ENCODE measurements around the gene WDR54.

The WDR54 gene

GRCh38 chr2:74421221-74421870 lies at the start of gene WDR54, which contains the start of gene C2orf81:
TSS of gene WDR54 (plus strand) at chr2:74421730. CDS start at chr2:74422154, 424 bp downstream.
TSS of gene C2orf81 (minus strand) at chr2:74421619. CDS start at chr2:74421560, 59 bp downstream.
- in situ Hi-C loops (cut with MboI; ENCODE audit: low sequenced_read_pairs): no loop called here

GRCh38 chr2:74372674-74373073 lies 48.9 kb upstream of the WDR54 start:
- in situ Hi-C loops (cut with MboI; ENCODE audit: low sequenced_read_pairs): no loop called here

GRCh38 chr2:74373221-74373676 lies 48.3 kb upstream of the WDR54 start:
- in situ Hi-C loops (cut with MboI; ENCODE audit: low sequenced_read_pairs): no loop called here

GRCh38 chr2:74373985-74374384 lies 47.5 kb upstream of the WDR54 start:
- in situ Hi-C loops (cut with MboI; ENCODE audit: low sequenced_read_pairs): no loop called here

- in situ Hi-C loops (cut with MboI; ENCODE audit: low sequenced_read_pairs): no loop called here
Measured at GRCh38 chr2:74374509-74375205, 46.9 kb upstream of the WDR54 start.

GRCh38 chr2:74375838-74376237 lies 45.7 kb upstream of the WDR54 start:
- in situ Hi-C loops (cut with MboI; ENCODE audit: low sequenced_read_pairs): no loop called here

GRCh38 chr2:74378007-74378406 lies 43.5 kb upstream of the WDR54 start:
- in situ Hi-C loops (cut with MboI; ENCODE audit: low sequenced_read_pairs): no loop called here

- in situ Hi-C loops (cut with MboI; ENCODE audit: low sequenced_read_pairs): no loop called here
Measured at GRCh38 chr2:74379851-74380789, 41.4 kb upstream of the WDR54 start, which contains the start of gene DCTN1. TSS of gene DCTN1 (minus strand) at chr2:74380311. CDS start at chr2:74380037, 274 bp downstream.

GRCh38 chr2:74381751-74382150 lies 39.8 kb upstream of the WDR54 start:
- in situ Hi-C loops (cut with MboI; ENCODE audit: low sequenced_read_pairs): no loop called here

GRCh38 chr2:74383254-74383653 lies 38.3 kb upstream of the WDR54 start:
- in situ Hi-C loops (cut with MboI; ENCODE audit: low sequenced_read_pairs): no loop called here

- in situ Hi-C loops (cut with MboI; ENCODE audit: low sequenced_read_pairs): no loop called here
Measured at GRCh38 chr2:74384051-74384450, 37.5 kb upstream of the WDR54 start.

- in situ Hi-C loops (cut with MboI; ENCODE audit: low sequenced_read_pairs): no loop called here
Measured at GRCh38 chr2:74385396-74385795, 36.1 kb upstream of the WDR54 start.

GRCh38 chr2:74387346-74387745 lies 34.2 kb upstream of the WDR54 start:
- in situ Hi-C loops (cut with MboI; ENCODE audit: low sequenced_read_pairs): no loop called here

GRCh38 chr2:74390606-74391005 lies 30.9 kb upstream of the WDR54 start:
- in situ Hi-C loops (cut with MboI; ENCODE audit: low sequenced_read_pairs): no loop called here

GRCh38 chr2:74391209-74391579 lies 30.3 kb upstream of the WDR54 start:
- in situ Hi-C loops (cut with MboI; ENCODE audit: low sequenced_read_pairs): no loop called here

- in situ Hi-C loops (cut with MboI; ENCODE audit: low sequenced_read_pairs): no loop called here
Measured at GRCh38 chr2:74391580-74392448, 29.7 kb upstream of the WDR54 start.

GRCh38 chr2:74392449-74392743 lies 29.1 kb upstream of the WDR54 start:
- in situ Hi-C loops (cut with MboI; ENCODE audit: low sequenced_read_pairs): no loop called here

- in situ Hi-C loops (cut with MboI; ENCODE audit: low sequenced_read_pairs): no loop called here
Measured at GRCh38 chr2:74393525-74393924, 28.0 kb upstream of the WDR54 start.

- in situ Hi-C loops (cut with MboI; ENCODE audit: low sequenced_read_pairs): no loop called here
Measured at GRCh38 chr2:74396149-74396548, 25.4 kb upstream of the WDR54 start.

GRCh38 chr2:74399785-74400184 lies 21.7 kb upstream of the WDR54 start:
- in situ Hi-C loops (cut with MboI; ENCODE audit: low sequenced_read_pairs): no loop called here
